Brain microvascular endothelial cell (primary cell): ENCODE measurements around the gene WDR27.

ENCODE experiments used
- DNase-seq: peaks from one replicate; pipeline ENCODE4 v3.0.0-alpha.2; 2020
- H3K27ac ChIP-seq: fragments of 250-450 bp; sonication (Bioruptor Pico); 2 replicates; pipeline ENCODE4 v1.5.1; 2020; ENCODE audit warnings: mild to moderate bottlenecking, moderate library complexity
- H3K27me3 ChIP-seq: fragments of 250-450 bp; sonication (Bioruptor Pico); replicated peaks from 2 replicates; pipeline ENCODE4 v1.5.1; 2020; ENCODE audit warnings: mild to moderate bottlenecking
- H3K36me3 ChIP-seq: fragments of 250-450 bp; sonication (Bioruptor Pico); replicated peaks from 2 replicates; pipeline ENCODE4 v1.5.1; 2020; ENCODE audit warnings: mild to moderate bottlenecking
- H3K4me3 ChIP-seq: 2 replicates; pipeline ENCODE4 v1.5.1; 2011; ENCODE audit warnings: low read depth, mild to moderate bottlenecking, control low read depth, low read length, moderate library complexity
- CTCF ChIP-seq: IDR thresholded peaks from 2 replicates; pipeline ENCODE4 v1.5.1; 2011; ENCODE audit warnings: low read depth, mild to moderate bottlenecking, moderate library complexity, low read length, control low read depth, inconsistent platforms; ENCODE audit errors: missing control alignments
- in situ Hi-C: cut with HindIII; loops from 2 replicates; pipeline ENCODE4 v1.10.0; 2017; ENCODE audit warnings: low sequenced_read_pairs, low pct_ligation_motif_present

Gene WDR27

GRCh38 chr6:169691260-169691659 lies 10.6 kb downstream of the WDR27 start:
- H3K4me3 ChIP-seq, result no peak overlapping the region
- no peak overlapping the region for H3K27ac ChIP-seq
- peaks cover 11% of the 10 kb centered on the region for H3K36me3 ChIP-seq
- DNase-seq, result no peak
- in situ Hi-C loops, result no loop called here
- TF ChIP-seq CTCF, result no peak
- no peaks in the 10 kb centered on the region for H3K27me3 ChIP-seq

GRCh38 chr6:169689287-169689686 lies 12.5 kb downstream of the WDR27 start:
- no peak for DNase-seq
- H3K4me3 ChIP-seq, result no peak overlapping the region
- no peak for TF ChIP-seq CTCF
- no peaks in the 10 kb centered on the region for H3K27me3 ChIP-seq
- in situ Hi-C loops, result no loop called here
- H3K27ac ChIP-seq, result no peak overlapping the region
- H3K36me3 ChIP-seq, result peaks cover 12% of the 10 kb centered on the region

GRCh38 chr6:169685860-169686259 lies 16.0 kb downstream of the WDR27 start:
- peaks cover 12% of the 10 kb centered on the region for H3K36me3 ChIP-seq
- H3K27me3 ChIP-seq, result no peaks in the 10 kb centered on the region
- H3K4me3 ChIP-seq, result no peak overlapping the region
- no peak for DNase-seq
- H3K27ac ChIP-seq, result no peak overlapping the region
- in situ Hi-C loops, result no loop called here
- TF ChIP-seq CTCF, result no peak

GRCh38 chr6:169684056-169684455 lies 17.8 kb downstream of the WDR27 start:
- H3K27me3 ChIP-seq, result no peaks in the 10 kb centered on the region
- peaks cover 16% of the 10 kb centered on the region for H3K36me3 ChIP-seq
- TF ChIP-seq CTCF, result no peak
- no peak for DNase-seq
- in situ Hi-C loops, result no loop called here
- no peak overlapping the region for H3K27ac ChIP-seq
- no peak overlapping the region for H3K4me3 ChIP-seq

GRCh38 chr6:169678342-169678741 lies 23.5 kb downstream of the WDR27 start:
- H3K36me3 ChIP-seq, result peaks cover 4% of the 10 kb centered on the region
- no peaks in the 10 kb centered on the region for H3K27me3 ChIP-seq
- in situ Hi-C loops, result no loop called here
- no peak overlapping the region for H3K27ac ChIP-seq
- H3K4me3 ChIP-seq, result no peak overlapping the region
- TF ChIP-seq CTCF, result no peak
- DNase-seq, result no peak

GRCh38 chr6:169677096-169677495 lies 24.7 kb downstream of the WDR27 start:
- in situ Hi-C loops, result no loop called here

More at GRCh38 chr6:169677096-169677495, 24.7 kb downstream of the WDR27 start:
- Histone ChIP-seq H3K27ac (no peak overlapping the region), H3K4me3 (no peak overlapping the region), H3K27me3 (no peaks in the 10 kb centered on the region), H3K36me3 (peaks cover 4% of the 10 kb centered on the region)
- TF ChIP-seq CTCF, result no peak
- DNase-seq, result no peak
